HepG2 (cell line): Measurements from ENCODE around the gene ZNF546. TPM values are rescaled to one million over a fixed set of nuclear protein-coding genes. Genes with fewer than 3 reads are reported as not detected.

Source experiments
- ARNT2 ChIP-seq: sonication (generic); formaldehyde crosslinking; IDR thresholded peaks from 2 replicates; pipeline ENCODE4 v1.8.0; 2022; ENCODE audit warnings: mild to moderate bottlenecking, low read depth, missing genetic modification reagents, moderate library complexity
- CHD4 ChIP-seq: fragments of 200-600 bp; sonication (generic); IDR thresholded peaks from 2 replicates; pipeline ENCODE4 v1.7.0; 2017; ENCODE audit warnings: mild to moderate bottlenecking, low read length, borderline replicate concordance
- CREM ChIP-seq, 2 experiments: sonication (generic) in 1 of 2; formaldehyde crosslinking in 1 of 2; IDR thresholded peaks; 2 replicates each; pipeline versions ENCODE4 v1.4.0 to v1.6.1; 2016 to 2020; ENCODE audit warnings: antibody characterized with exemption in 1 of 2, mild to moderate bottlenecking in 1 of 2, missing genetic modification reagents in 1 of 2
- ETV6 ChIP-seq: sonication (generic); formaldehyde crosslinking; conservative IDR thresholded peaks from 2 replicates; pipeline ENCODE4 v1.4.0; 2020; ENCODE audit warnings: missing genetic modification reagents
- MZF1 ChIP-seq: sonication (generic); formaldehyde crosslinking; IDR thresholded peaks from 2 replicates; pipeline ENCODE4 v1.8.1; 2023; ENCODE audit warnings: mild to moderate bottlenecking, missing genetic modification reagents, borderline replicate concordance
- PHF8 ChIP-seq: sonication (generic); formaldehyde crosslinking; IDR thresholded peaks from 2 replicates; pipeline ENCODE4 v1.5.0; 2020; ENCODE audit warnings: missing genetic modification reagents
- RARG ChIP-seq: sonication (generic); formaldehyde crosslinking; IDR thresholded peaks from 2 replicates; pipeline ENCODE4 v1.4.0; 2020; ENCODE audit warnings: low read depth, mild to moderate bottlenecking, missing genetic modification reagents
- RBAK ChIP-seq: sonication (generic); formaldehyde crosslinking; IDR thresholded peaks from 2 replicates; pipeline ENCODE4 v1.5.1; 2020; ENCODE audit warnings: mild to moderate bottlenecking, missing genetic modification reagents
- SCMH1 ChIP-seq: sonication (generic); formaldehyde crosslinking; IDR thresholded peaks from 2 replicates; pipeline ENCODE4 v1.9.0; 2021; ENCODE audit warnings: missing genetic modification reagents, mild to moderate bottlenecking, borderline replicate concordance
- ZNF138 ChIP-seq: sonication (generic); formaldehyde crosslinking; IDR thresholded peaks from 2 replicates; pipeline ENCODE4 v1.5.0; 2020; ENCODE audit warnings: mild to moderate bottlenecking, low read depth, missing genetic modification reagents
- ZNF567 ChIP-seq: sonication (generic); formaldehyde crosslinking; IDR thresholded peaks from 2 replicates; pipeline ENCODE4 v1.8.1; 2023; ENCODE audit warnings: mild to moderate bottlenecking, missing genetic modification reagents, borderline replicate concordance
- ZNF589 ChIP-seq: sonication (generic); formaldehyde crosslinking; conservative IDR thresholded peaks from 2 replicates; pipeline ENCODE4 v1.8.0; 2022; ENCODE audit warnings: mild to moderate bottlenecking, moderate library complexity, missing genetic modification reagents
- ZNF724P ChIP-seq: sonication (generic); formaldehyde crosslinking; IDR thresholded peaks from 2 replicates; pipeline ENCODE4 v1.8.0; 2022; ENCODE audit warnings: missing genetic modification reagents, borderline replicate concordance
- ZNF816 ChIP-seq: sonication (generic); formaldehyde crosslinking; IDR thresholded peaks from 2 replicates; pipeline ENCODE4 v1.8.0; 2022; ENCODE audit warnings: missing genetic modification reagents, mild to moderate bottlenecking, borderline replicate concordance
- polyA plus RNA-seq, 8 experiments: library from polyadenylated mRNA; depleted of rRNA in 3 of 8; stranded (reverse) in 7 of 8; unstranded in 1 of 8; fragments of >200 nt; fragmentation: Illumina TruSeq in 4 of 8; extraction: Trizol in 4 of 8; gene quantifications; 2 replicates each; pipeline versions ENCODE4 v1.2.1 to v1.2.3, GENCODE V29; 2011 to 2016; ENCODE audit warnings: low read depth in 4 of 8, missing spikeins in 1 of 8, mixed read lengths in 1 of 8; ENCODE audit not compliant: insufficient read depth in 1 of 8
- total RNA-seq, 5 experiments: library from RNA; depleted of rRNA; stranded (reverse); fragments of >200 nt; fragmentation: Illumina TruSeq; extraction: Trizol; gene quantifications; 2 replicates each; pipeline ENCODE4 v1.2.3, GENCODE V29; 2016; ENCODE audit warnings: low read depth in 1 of 5
- TF ChIP-seq, protein P1 (sequence below): sonication (generic); formaldehyde crosslinking; IDR thresholded peaks from 2 replicates; pipeline ENCODE4 v1.4.0; 2020; ENCODE audit warnings: missing genetic modification reagents
- TF ChIP-seq, protein P2 (sequence below): sonication (generic); formaldehyde crosslinking; IDR thresholded peaks from 2 replicates; pipeline ENCODE4 v1.8.0; 2022; ENCODE audit warnings: missing genetic modification reagents, mild to moderate bottlenecking, inconsistent platforms, borderline replicate concordance
- TF ChIP-seq, protein P3 (sequence below): sonication (generic); formaldehyde crosslinking; IDR thresholded peaks from 2 replicates; pipeline ENCODE4 v1.5.0; 2020; ENCODE audit warnings: missing genetic modification reagents
- TF ChIP-seq, protein P4 (sequence below): sonication (generic); formaldehyde crosslinking; IDR thresholded peaks from 2 replicates; pipeline ENCODE4 v1.4.0; 2020; ENCODE audit warnings: missing genetic modification reagents, borderline replicate concordance
- TF ChIP-seq, protein P5 (sequence below): sonication (generic); formaldehyde crosslinking; IDR thresholded peaks from 2 replicates; pipeline ENCODE4 v1.4.0; 2020; ENCODE audit warnings: missing genetic modification reagents

ZNF546 gene
- total and polyA plus RNA-seq, 2 of the 13 experiments (the other 11 are each of a cell fraction or from before 2014, with no cell fraction given): 2.2 to 4.1 TPM

DNA sequence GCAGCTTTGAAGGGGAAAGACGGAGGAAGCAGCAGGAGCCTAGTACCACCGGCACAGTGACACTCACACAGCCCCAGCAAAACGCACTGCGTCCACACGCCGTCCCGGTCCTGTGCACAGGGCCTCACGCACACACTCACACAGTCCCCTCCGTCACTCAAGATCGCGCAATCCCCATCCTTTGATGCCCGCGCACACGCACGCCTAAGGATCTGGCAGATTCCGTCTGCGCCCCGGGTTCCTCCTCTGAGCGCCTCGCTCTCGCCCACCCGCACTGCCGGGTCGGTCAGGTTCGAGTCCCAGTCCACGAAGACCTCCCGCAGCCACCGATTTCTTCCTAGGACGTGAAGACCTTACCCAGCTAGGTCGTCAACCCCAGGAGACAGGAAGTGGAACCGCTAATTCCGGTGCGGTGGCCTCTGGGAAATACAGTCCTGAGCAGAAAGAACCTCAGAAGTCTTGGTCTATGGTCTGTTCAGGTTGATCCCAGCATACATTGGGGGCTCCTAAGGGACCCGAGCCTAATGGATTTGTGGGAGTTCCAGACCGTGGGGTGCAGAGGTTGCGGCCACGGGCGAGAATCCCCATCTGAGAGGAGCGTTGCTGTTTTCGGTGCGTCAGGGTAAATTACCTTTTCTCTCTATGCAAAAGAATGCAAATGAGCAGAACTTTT lies 59.1 kb downstream of the ZNF546 start, which contains the start of gene ZNF780B (continued):
- TF ChIP-seq ZNF816 (CRISPR knock-in tag) (no peak), RARG (no peak), CREM (IDR thresholded peaks at IDR 0.05) (peak; percentile 70), CREM (CRISPR knock-in tag; IDR thresholded peaks at IDR 0.05) (no peak), ZNF589 (CRISPR knock-in tag) (0 out of 2 replicates have a peak, but pooled peaks have one; percentile 50), ARNT2 (CRISPR knock-in tag) (peak; percentile 67), ZNF138 (CRISPR knock-in tag) (no peak), RBAK (CRISPR knock-in tag) (no peak), CHD4 (no peak), ETV6 (no peak), ZNF567 (CRISPR knock-in tag) (no peak), MZF1 (0 out of 2 replicates have a peak, but pooled peaks have one; percentile 50), ZNF724P (CRISPR knock-in tag) (0 out of 2 replicates have a peak, but pooled peaks have one; percentile 18), SCMH1 (no peak), PHF8 (CRISPR knock-in tag) (peak; percentile 93)
- TF ChIP-seq, protein P1, sequence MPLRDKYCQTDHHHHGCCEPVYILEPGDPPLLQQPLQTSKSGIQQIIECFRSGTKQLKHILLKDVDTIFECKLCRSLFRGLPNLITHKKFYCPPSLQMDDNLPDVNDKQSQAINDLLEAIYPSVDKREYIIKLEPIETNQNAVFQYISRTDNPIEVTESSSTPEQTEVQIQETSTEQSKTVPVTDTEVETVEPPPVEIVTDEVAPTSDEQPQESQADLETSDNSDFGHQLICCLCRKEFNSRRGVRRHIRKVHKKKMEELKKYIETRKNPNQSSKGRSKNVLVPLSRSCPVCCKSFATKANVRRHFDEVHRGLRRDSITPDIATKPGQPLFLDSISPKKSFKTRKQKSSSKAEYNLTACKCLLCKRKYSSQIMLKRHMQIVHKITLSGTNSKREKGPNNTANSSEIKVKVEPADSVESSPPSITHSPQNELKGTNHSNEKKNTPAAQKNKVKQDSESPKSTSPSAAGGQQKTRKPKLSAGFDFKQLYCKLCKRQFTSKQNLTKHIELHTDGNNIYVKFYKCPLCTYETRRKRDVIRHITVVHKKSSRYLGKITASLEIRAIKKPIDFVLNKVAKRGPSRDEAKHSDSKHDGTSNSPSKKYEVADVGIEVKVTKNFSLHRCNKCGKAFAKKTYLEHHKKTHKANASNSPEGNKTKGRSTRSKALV (CRISPR knock-in tag): peak; percentile 45; the same call in 1 of the 2 replicates
- TF ChIP-seq, protein P2, sequence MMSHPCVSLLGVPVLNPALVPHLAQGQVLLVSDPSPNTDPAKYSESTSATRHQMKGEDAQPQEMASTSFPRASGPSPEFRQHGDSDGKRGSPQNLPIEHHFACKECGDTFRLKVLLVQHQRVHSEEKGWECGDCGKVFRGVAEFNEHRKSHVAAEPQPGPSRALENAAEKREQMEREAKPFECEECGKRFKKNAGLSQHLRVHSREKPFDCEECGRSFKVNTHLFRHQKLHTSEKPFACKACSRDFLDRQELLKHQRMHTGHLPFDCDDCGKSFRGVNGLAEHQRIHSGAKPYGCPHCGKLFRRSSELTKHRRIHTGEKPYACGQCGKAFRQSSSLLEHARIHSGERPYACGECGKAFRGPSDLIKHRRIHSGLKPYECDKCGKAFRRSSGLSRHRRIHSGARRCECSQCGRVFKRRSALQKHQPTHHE (CRISPR knock-in tag): peak; percentile 82; the same call in 1 of the 2 replicates
- TF ChIP-seq, protein P3, sequence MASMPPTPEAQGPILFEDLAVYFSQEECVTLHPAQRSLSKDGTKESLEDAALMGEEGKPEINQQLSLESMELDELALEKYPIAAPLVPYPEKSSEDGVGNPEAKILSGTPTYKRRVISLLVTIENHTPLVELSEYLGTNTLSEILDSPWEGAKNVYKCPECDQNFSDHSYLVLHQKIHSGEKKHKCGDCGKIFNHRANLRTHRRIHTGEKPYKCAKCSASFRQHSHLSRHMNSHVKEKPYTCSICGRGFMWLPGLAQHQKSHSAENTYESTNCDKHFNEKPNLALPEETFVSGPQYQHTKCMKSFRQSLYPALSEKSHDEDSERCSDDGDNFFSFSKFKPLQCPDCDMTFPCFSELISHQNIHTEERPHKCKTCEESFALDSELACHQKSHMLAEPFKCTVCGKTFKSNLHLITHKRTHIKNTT (CRISPR knock-in tag): no peak
- TF ChIP-seq, protein P4, sequence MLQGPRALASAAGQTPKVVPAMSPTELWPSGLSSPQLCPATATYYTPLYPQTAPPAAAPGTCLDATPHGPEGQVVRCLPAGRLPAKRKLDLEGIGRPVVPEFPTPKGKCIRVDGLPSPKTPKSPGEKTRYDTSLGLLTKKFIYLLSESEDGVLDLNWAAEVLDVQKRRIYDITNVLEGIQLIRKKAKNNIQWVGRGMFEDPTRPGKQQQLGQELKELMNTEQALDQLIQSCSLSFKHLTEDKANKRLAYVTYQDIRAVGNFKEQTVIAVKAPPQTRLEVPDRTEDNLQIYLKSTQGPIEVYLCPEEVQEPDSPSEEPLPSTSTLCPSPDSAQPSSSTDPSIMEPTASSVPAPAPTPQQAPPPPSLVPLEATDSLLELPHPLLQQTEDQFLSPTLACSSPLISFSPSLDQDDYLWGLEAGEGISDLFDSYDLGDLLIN (CRISPR knock-in tag): no peak
- TF ChIP-seq, protein P5, sequence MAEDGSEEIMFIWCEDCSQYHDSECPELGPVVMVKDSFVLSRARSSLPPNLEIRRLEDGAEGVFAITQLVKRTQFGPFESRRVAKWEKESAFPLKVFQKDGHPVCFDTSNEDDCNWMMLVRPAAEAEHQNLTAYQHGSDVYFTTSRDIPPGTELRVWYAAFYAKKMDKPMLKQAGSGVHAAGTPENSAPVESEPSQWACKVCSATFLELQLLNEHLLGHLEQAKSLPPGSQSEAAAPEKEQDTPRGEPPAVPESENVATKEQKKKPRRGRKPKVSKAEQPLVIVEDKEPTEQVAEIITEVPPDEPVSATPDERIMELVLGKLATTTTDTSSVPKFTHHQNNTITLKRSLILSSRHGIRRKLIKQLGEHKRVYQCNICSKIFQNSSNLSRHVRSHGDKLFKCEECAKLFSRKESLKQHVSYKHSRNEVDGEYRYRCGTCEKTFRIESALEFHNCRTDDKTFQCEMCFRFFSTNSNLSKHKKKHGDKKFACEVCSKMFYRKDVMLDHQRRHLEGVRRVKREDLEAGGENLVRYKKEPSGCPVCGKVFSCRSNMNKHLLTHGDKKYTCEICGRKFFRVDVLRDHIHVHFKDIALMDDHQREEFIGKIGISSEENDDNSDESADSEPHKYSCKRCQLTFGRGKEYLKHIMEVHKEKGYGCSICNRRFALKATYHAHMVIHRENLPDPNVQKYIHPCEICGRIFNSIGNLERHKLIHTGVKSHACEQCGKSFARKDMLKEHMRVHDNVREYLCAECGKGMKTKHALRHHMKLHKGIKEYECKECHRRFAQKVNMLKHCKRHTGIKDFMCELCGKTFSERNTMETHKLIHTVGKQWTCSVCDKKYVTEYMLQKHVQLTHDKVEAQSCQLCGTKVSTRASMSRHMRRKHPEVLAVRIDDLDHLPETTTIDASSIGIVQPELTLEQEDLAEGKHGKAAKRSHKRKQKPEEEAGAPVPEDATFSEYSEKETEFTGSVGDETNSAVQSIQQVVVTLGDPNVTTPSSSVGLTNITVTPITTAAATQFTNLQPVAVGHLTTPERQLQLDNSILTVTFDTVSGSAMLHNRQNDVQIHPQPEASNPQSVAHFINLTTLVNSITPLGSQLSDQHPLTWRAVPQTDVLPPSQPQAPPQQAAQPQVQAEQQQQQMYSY (CRISPR knock-in tag): no peak
